ENCODE measurements around the gene KIF21B.

KIF21B gene

GRCh38 chr1:201023517-201023902 lies at the start of gene KIF21B:
TSS of gene KIF21B (minus strand) at chr1:201023714. CDS start at chr1:201023383, 331 bp downstream.
- peak; percentile 75 to 90 for DNase-seq (ENCODE audit: low read depth in 1 of 2, low spot score in 1 of 2)

- DNase-seq (ENCODE audit: low read depth in 1 of 2, low spot score in 1 of 2): no peak
Measured at GRCh38 chr1:201072922-201073321, 49.4 kb upstream of the KIF21B start.

GRCh38 chr1:201072149-201072548 lies 48.6 kb upstream of the KIF21B start:
- DNase-seq (ENCODE audit: low read depth in 1 of 2, low spot score in 1 of 2): no peak

GRCh38 chr1:201069636-201070035 lies 46.1 kb upstream of the KIF21B start:
- no peak for DNase-seq (ENCODE audit: low read depth in 1 of 2, low spot score in 1 of 2)

GRCh38 chr1:201068976-201069375 lies 45.5 kb upstream of the KIF21B start:
- no peak for DNase-seq (ENCODE audit: low read depth in 1 of 2, low spot score in 1 of 2)

GRCh38 chr1:201066986-201067385 lies 43.5 kb upstream of the KIF21B start:
- DNase-seq (ENCODE audit: low read depth in 1 of 2, low spot score in 1 of 2): no peak

- no peak for DNase-seq (ENCODE audit: low read depth in 1 of 2, low spot score in 1 of 2)
Measured at GRCh38 chr1:201065686-201066085, 42.2 kb upstream of the KIF21B start.

GRCh38 chr1:201064806-201065205 lies 41.3 kb upstream of the KIF21B start:
- no peak for DNase-seq (ENCODE audit: low read depth in 1 of 2, low spot score in 1 of 2)

GRCh38 chr1:201063145-201063544 lies 39.6 kb upstream of the KIF21B start:
- DNase-seq (ENCODE audit: low read depth in 1 of 2, low spot score in 1 of 2): no peak

- no peak for DNase-seq (ENCODE audit: low read depth in 1 of 2, low spot score in 1 of 2)
Measured at GRCh38 chr1:201062511-201063091, 39.1 kb upstream of the KIF21B start.

- no peak for DNase-seq (ENCODE audit: low read depth in 1 of 2, low spot score in 1 of 2)
Measured at GRCh38 chr1:201061886-201062285, 38.4 kb upstream of the KIF21B start.

- no peak for DNase-seq (ENCODE audit: low read depth in 1 of 2, low spot score in 1 of 2)
Measured at GRCh38 chr1:201061049-201061448, 37.5 kb upstream of the KIF21B start.

GRCh38 chr1:201060586-201060985 lies 37.1 kb upstream of the KIF21B start:
- no peak for DNase-seq (ENCODE audit: low read depth in 1 of 2, low spot score in 1 of 2)

GRCh38 chr1:201059871-201060555 lies 36.5 kb upstream of the KIF21B start:
- DNase-seq (ENCODE audit: low read depth in 1 of 2, low spot score in 1 of 2): no peak

- no peak for DNase-seq (ENCODE audit: low read depth in 1 of 2, low spot score in 1 of 2)
Measured at GRCh38 chr1:201059401-201059800, 35.9 kb upstream of the KIF21B start.

- no peak for DNase-seq (ENCODE audit: low read depth in 1 of 2, low spot score in 1 of 2)
Measured at GRCh38 chr1:201054091-201054543, 30.6 kb upstream of the KIF21B start.

GRCh38 chr1:201053155-201053860 lies 29.8 kb upstream of the KIF21B start:
- DNase-seq (ENCODE audit: low read depth in 1 of 2, low spot score in 1 of 2): no peak

GRCh38 chr1:201051399-201051798 lies 27.9 kb upstream of the KIF21B start:
- no peak for DNase-seq (ENCODE audit: low read depth in 1 of 2, low spot score in 1 of 2)

- DNase-seq (ENCODE audit: low read depth in 1 of 2, low spot score in 1 of 2): no peak
Measured at GRCh38 chr1:201050515-201051277, 27.2 kb upstream of the KIF21B start.

GRCh38 chr1:201049248-201049831 lies 25.8 kb upstream of the KIF21B start:
- no peak for DNase-seq (ENCODE audit: low read depth in 1 of 2, low spot score in 1 of 2)

- no peak for DNase-seq (ENCODE audit: low read depth in 1 of 2, low spot score in 1 of 2)
Measured at GRCh38 chr1:201048521-201048920, 25.0 kb upstream of the KIF21B start.

Measured in activated T-helper 1 cell treated with anti-CD3 and anti-CD28 coated beads, Interleukin-2, amount 50 U/mL, for 16 hours (primary cell).